ENCODE results near the gene PTPRN2.
"Not testable (repeated sequence)": the region's sequence is repeated elsewhere in the genome, so short reads cannot be mapped to it uniquely, and the experiment has no call there.

PTPRN2 gene

GRCh38 chr7:158519633-158520174 is 67.9 kb downstream of the PTPRN2 start:
- H3K9ac ChIP-seq (ENCODE audit: low read depth, low read length), result no peak overlapping the region
- peaks cover 3% of the 10 kb centered on the region; the same call in 1 of the 2 replicates for H3K9me3 ChIP-seq (ENCODE audit: control insufficient read depth, insufficient read depth, low read length)
- H3K4me1 ChIP-seq (ENCODE audit: insufficient read depth, low read length), result no peaks in the 10 kb centered on the region
- H3K36me3 ChIP-seq (ENCODE audit: insufficient read depth, low read length), result no peaks in the 10 kb centered on the region

GRCh38 chr7:158518980-158519632 is 68.5 kb downstream of the PTPRN2 start:
- H3K4me1 ChIP-seq (ENCODE audit: insufficient read depth, low read length), result no peaks in the 10 kb centered on the region
- peaks cover 3% of the 10 kb centered on the region; the same call in 1 of the 2 replicates for H3K9me3 ChIP-seq (ENCODE audit: control insufficient read depth, insufficient read depth, low read length)
- H3K9ac ChIP-seq (ENCODE audit: low read depth, low read length), result no peak overlapping the region
- no peaks in the 10 kb centered on the region for H3K36me3 ChIP-seq (ENCODE audit: insufficient read depth, low read length)

- Histone ChIP-seq H3K4me1 (ENCODE audit: insufficient read depth, low read length) (no peaks in the 10 kb centered on the region), H3K9ac (ENCODE audit: low read depth, low read length) (no peak overlapping the region), H3K36me3 (ENCODE audit: insufficient read depth, low read length) (no peaks in the 10 kb centered on the region), H3K9me3 (ENCODE audit: control insufficient read depth, insufficient read depth, low read length) (peaks cover 3% of the 10 kb centered on the region; the same call in 1 of the 2 replicates)
Observed at GRCh38 chr7:158517571-158517970, 70.1 kb downstream of the PTPRN2 start.

- Histone ChIP-seq H3K4me1 (ENCODE audit: insufficient read depth, low read length) (no peaks in the 10 kb centered on the region), H3K9me3 (ENCODE audit: control insufficient read depth, insufficient read depth, low read length) (peaks cover 3% of the 10 kb centered on the region; the same call in 1 of the 2 replicates), H3K9ac (ENCODE audit: low read depth, low read length) (no peak overlapping the region), H3K36me3 (ENCODE audit: insufficient read depth, low read length) (no peaks in the 10 kb centered on the region)
Observed at GRCh38 chr7:158517072-158517471, 70.6 kb downstream of the PTPRN2 start.

- no peaks in the 10 kb centered on the region for H3K4me1 ChIP-seq (ENCODE audit: insufficient read depth, low read length)
- H3K36me3 ChIP-seq (ENCODE audit: insufficient read depth, low read length), result no peaks in the 10 kb centered on the region
- no peaks in the 10 kb centered on the region for H3K9me3 ChIP-seq (ENCODE audit: control insufficient read depth, insufficient read depth, low read length)
- no peak overlapping the region for H3K9ac ChIP-seq (ENCODE audit: low read depth, low read length)
Observed at GRCh38 chr7:158516524-158516923, 71.1 kb downstream of the PTPRN2 start.

- H3K4me1 ChIP-seq (ENCODE audit: insufficient read depth, low read length), result no peaks in the 10 kb centered on the region
- no peaks in the 10 kb centered on the region for H3K36me3 ChIP-seq (ENCODE audit: insufficient read depth, low read length)
- no peak overlapping the region for H3K9ac ChIP-seq (ENCODE audit: low read depth, low read length)
- peaks cover 3% of the 10 kb centered on the region; the same call in 1 of the 2 replicates for H3K9me3 ChIP-seq (ENCODE audit: control insufficient read depth, insufficient read depth, low read length)
Observed at GRCh38 chr7:158512869-158513268, 74.8 kb downstream of the PTPRN2 start.

GRCh38 chr7:158512042-158512441 is 75.6 kb downstream of the PTPRN2 start:
- Histone ChIP-seq H3K4me1 (ENCODE audit: insufficient read depth, low read length) (no peaks in the 10 kb centered on the region), H3K36me3 (ENCODE audit: insufficient read depth, low read length) (no peaks in the 10 kb centered on the region), H3K9ac (ENCODE audit: low read depth, low read length) (no peak overlapping the region), H3K9me3 (ENCODE audit: control insufficient read depth, insufficient read depth, low read length) (peaks cover 3% of the 10 kb centered on the region; the same call in 1 of the 2 replicates)

GRCh38 chr7:158508802-158509385 is 78.7 kb downstream of the PTPRN2 start:
- H3K4me1 ChIP-seq (ENCODE audit: insufficient read depth, low read length), result no peaks in the 10 kb centered on the region
- no peaks in the 10 kb centered on the region for H3K36me3 ChIP-seq (ENCODE audit: insufficient read depth, low read length)
- peaks cover 3% of the 10 kb centered on the region; the same call in 1 of the 2 replicates for H3K9me3 ChIP-seq (ENCODE audit: control insufficient read depth, insufficient read depth, low read length)
- H3K9ac ChIP-seq (ENCODE audit: low read depth, low read length), result no peak overlapping the region

- not testable (repeated sequence) for H3K36me3 ChIP-seq (ENCODE audit: insufficient read depth, low read length); H3K4me1 ChIP-seq (ENCODE audit: insufficient read depth, low read length); H3K9ac ChIP-seq (ENCODE audit: low read depth, low read length); H3K9me3 ChIP-seq (ENCODE audit: control insufficient read depth, insufficient read depth, low read length)
Observed at GRCh38 chr7:158508321-158508720, 79.3 kb downstream of the PTPRN2 start.

- no peaks in the 10 kb centered on the region for H3K4me1 ChIP-seq (ENCODE audit: insufficient read depth, low read length)
- H3K36me3 ChIP-seq (ENCODE audit: insufficient read depth, low read length), result no peaks in the 10 kb centered on the region
- peaks cover 3% of the 10 kb centered on the region; the same call in 1 of the 2 replicates for H3K9me3 ChIP-seq (ENCODE audit: control insufficient read depth, insufficient read depth, low read length)
- H3K9ac ChIP-seq (ENCODE audit: low read depth, low read length), result no peak overlapping the region
Observed at GRCh38 chr7:158507917-158508316, 79.7 kb downstream of the PTPRN2 start.

- not testable (repeated sequence) for H3K9ac ChIP-seq (ENCODE audit: low read depth, low read length); H3K9me3 ChIP-seq (ENCODE audit: control insufficient read depth, insufficient read depth, low read length); H3K36me3 ChIP-seq (ENCODE audit: insufficient read depth, low read length); H3K4me1 ChIP-seq (ENCODE audit: insufficient read depth, low read length)
Observed at GRCh38 chr7:158507175-158507574, 80.4 kb downstream of the PTPRN2 start.

- Histone ChIP-seq H3K4me1 (ENCODE audit: insufficient read depth, low read length) (no peaks in the 10 kb centered on the region), H3K36me3 (ENCODE audit: insufficient read depth, low read length) (no peaks in the 10 kb centered on the region), H3K9me3 (ENCODE audit: control insufficient read depth, insufficient read depth, low read length) (peaks cover 3% of the 10 kb centered on the region; the same call in 1 of the 2 replicates), H3K9ac (ENCODE audit: low read depth, low read length) (no peak overlapping the region)
Observed at GRCh38 chr7:158506626-158507025, 81.0 kb downstream of the PTPRN2 start.

- no peaks in the 10 kb centered on the region for H3K36me3 ChIP-seq (ENCODE audit: insufficient read depth, low read length)
- H3K4me1 ChIP-seq (ENCODE audit: insufficient read depth, low read length), result no peaks in the 10 kb centered on the region
- no peak overlapping the region for H3K9ac ChIP-seq (ENCODE audit: low read depth, low read length)
- H3K9me3 ChIP-seq (ENCODE audit: control insufficient read depth, insufficient read depth, low read length), result no peaks in the 10 kb centered on the region; the same call in 1 of the 2 replicates
Observed at GRCh38 chr7:158505683-158506082, 81.9 kb downstream of the PTPRN2 start.

- Histone ChIP-seq H3K9me3 (ENCODE audit: control insufficient read depth, insufficient read depth, low read length) (no peaks in the 10 kb centered on the region), H3K9ac (ENCODE audit: low read depth, low read length) (no peak overlapping the region), H3K4me1 (ENCODE audit: insufficient read depth, low read length) (no peaks in the 10 kb centered on the region), H3K36me3 (ENCODE audit: insufficient read depth, low read length) (no peaks in the 10 kb centered on the region)
Observed at GRCh38 chr7:158502068-158502750, 85.4 kb downstream of the PTPRN2 start.

Data from ES-I3 (cell line).